ENCODE results near the gene C5orf46.

The C5orf46 gene

DNA sequence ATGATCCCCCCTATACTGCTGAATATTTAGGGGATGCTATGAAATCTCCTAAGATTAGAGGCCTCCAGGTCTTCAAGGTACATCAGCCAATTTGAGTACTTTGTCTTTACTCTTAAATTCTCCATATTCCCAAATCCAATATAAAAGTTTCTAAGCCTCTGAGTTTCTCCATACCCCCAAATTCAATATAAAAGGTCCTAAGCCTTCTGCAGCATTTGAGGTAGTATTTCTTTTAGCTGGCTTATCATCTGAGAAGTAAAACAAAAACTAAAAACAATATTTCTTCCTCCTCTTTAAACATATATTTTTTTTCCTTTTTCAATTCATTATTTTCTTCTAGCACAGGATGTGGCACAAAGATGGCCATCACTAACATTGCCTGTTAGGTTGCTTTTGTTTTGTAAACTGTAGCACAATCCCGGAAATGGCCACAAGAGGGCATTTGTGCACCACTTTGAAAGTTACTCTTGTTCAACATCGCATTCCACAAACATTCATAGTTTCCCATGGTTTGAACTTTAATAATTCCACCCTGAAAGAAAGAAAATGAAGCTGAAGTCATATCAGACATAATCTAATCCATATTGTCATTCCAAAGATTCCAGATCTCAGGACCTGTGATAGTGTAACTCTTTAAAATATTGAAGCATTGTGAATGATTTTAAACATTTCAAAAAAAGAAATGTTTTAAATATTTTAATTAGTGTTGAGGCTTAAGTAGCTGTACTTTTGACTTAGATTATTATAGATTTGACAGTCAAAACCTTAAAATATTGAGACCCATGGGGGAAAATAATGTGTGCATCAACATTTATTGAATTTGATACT is 48.8 kb downstream of the C5orf46 start:
- DNase-seq = peak in 1 of 4 experiments; percentile 1

GRCh38 chr5:147856801-147857200 is 49.5 kb downstream of the C5orf46 start:
- DNase-seq = no peak

DNA sequence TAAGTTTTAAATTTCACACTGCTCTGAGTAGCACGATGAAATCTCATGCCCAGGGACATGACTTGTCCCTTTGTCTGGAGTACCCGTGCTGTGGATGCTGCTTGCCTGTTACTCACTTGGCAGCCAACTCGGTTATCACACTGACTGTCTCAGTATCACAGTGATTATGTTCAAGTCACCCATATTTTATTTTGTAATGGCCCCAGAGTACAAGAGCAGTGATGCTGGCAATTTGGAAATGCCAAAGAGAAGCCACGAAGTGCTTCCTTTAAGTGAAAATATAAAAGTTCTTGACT is 50.6 kb downstream of the C5orf46 start:
- no peak for DNase-seq

DNA sequence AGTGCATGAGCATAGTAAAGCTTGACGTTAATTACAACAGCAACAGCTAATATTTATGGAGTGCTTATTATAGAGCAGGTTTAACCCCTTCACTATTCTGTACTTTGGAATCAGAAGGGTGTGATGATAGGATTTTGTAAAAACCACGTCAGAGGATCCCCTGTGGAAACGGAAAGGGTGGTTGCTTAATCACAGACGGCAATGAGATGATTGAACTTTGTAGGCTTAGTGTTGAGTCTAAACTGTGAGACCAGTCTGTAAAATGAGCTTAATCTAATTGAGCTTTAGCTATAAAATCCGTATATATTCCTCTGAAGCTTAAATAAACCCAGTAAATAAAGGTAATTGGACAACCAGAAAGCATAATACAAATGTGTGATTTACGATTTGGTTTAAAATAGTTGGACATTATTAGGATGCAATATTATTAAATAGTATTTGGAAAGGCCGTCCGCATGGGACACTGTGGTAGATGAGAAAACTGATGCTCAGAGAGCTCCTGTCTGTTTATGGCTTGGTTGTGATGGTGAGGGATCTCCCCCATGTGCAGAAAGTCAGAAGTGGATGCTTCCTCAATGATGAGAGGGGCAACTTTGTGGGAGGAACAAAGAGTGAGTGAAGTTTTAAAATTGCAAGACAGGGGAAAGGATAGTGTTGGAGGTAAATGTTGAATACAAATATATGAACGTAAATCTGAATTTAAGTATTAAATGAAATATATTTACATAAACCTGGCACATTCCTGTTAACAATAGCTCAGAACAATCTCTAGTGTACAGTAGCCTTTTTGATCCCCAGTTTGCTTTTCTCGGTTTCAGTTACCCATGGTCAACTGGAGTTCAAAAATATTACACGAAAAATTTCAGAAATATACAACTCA is 51.2 kb downstream of the C5orf46 start:
- DNase-seq = no peak

- DNase-seq = no peak
Measured at GRCh38 chr5:147854331-147854730, 52.0 kb downstream of the C5orf46 start.

DNA sequence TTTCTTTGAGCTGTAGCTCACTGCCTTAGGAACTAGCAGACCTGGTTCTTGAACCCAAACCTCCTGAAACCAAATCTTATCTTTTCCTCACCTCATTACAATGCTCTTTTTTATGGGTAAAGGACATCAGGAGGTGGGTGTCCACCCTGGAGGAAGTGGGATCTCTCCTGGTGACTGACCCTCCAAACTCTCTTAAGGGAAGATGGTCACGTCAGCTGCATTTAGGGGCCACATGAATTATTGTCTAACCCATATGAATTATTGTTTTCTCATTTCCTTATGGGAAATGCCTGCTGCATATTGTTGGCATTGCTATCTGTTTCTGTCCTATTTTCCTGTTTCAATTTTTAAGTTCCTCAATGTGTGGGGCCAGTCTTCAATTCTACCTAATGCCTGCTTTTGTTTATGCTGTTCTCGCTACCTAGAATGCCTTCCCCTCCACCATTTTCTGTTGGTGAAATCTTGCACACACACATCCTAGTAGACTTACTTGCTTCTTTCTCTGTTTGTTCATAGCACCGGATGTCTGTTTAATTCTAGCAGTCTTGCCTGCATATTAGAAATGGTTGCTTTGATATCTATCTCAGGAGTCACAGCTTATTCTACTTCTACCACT is 52.9 kb downstream of the C5orf46 start:
- no peak for DNase-seq

- no peak for DNase-seq
Measured at GRCh38 chr5:147852365-147852764, 54.0 kb downstream of the C5orf46 start.

- DNase-seq = no peak
Measured at GRCh38 chr5:147851578-147851977, 54.8 kb downstream of the C5orf46 start.

DNA sequence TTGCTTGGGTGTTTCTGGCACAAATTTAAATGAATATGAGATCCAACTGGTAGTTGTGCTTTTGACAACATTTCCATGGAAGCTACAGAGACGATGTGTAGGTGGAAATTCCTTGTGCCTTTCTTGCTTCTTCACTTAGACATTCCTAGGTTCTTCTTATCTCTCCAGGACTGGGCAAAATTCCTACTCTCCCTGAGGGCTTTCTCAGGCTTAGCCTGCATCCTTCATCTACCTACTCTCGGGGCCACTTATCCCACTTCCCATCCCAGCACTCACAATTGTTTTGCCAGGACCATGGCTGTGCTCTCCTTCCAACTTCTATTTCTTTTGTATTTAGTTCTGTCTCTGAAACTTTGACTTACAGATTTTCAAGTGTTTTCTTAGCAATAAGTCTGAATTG is 57.1 kb downstream of the C5orf46 start:
- DNase-seq = no peak

- DNase-seq = no peak
Measured at GRCh38 chr5:147845618-147846017, 60.7 kb downstream of the C5orf46 start.

- no peak for DNase-seq
Measured at GRCh38 chr5:147844846-147845245, 61.5 kb downstream of the C5orf46 start.

GRCh38 chr5:147842869-147843268 is 63.5 kb downstream of the C5orf46 start:
- DNase-seq = no peak
